K562 (cell line): ENCODE results near the gene CLCN2. TPM values are rescaled to one million over a fixed set of nuclear protein-coding genes. Genes with fewer than 3 reads are reported as not detected.

Experiments used
- ARID4B ChIP-seq: sonication (generic); formaldehyde crosslinking; IDR thresholded peaks from 2 replicates; pipeline ENCODE4 v1.8.0; 2022; ENCODE audit warnings: mild to moderate bottlenecking, missing genetic modification reagents
- CBFB ChIP-seq: sonication (generic); formaldehyde crosslinking; IDR thresholded peaks from 2 replicates; pipeline ENCODE4 v1.4.0; 2020; ENCODE audit warnings: mild to moderate bottlenecking, missing genetic modification reagents
- RBFOX2 ChIP-seq: fragments of 200-400 bp; formaldehyde crosslinking; IDR thresholded peaks from 2 replicates; pipeline ENCODE4 v1.6.1; 2017; ENCODE audit warnings: low read depth, mild to moderate bottlenecking, low read length, moderate library complexity
- UBTF ChIP-seq, 2 experiments: IDR thresholded peaks; 2 replicates each; pipeline ENCODE4 v1.6.1; 2012; ENCODE audit warnings: improper control_type of control experiment in 2 of 2, low read depth in 2 of 2, low read length in 2 of 2, borderline replicate concordance in 1 of 2
- polyA plus RNA-seq, 8 experiments: library from polyadenylated mRNA; depleted of rRNA in 4 of 8; stranded (reverse) in 5 of 8; unstranded in 3 of 8; fragments of >200 nt; fragmentation: Nextera tagmentation in 2 of 8; fragmentation: Illumina TruSeq in 1 of 8; extraction: Ambion mirVana in 2 of 8; extraction: Trizol in 1 of 8; gene quantifications; 2 replicates each; pipeline versions ENCODE4 v1.2.1 to v1.2.3, GENCODE V29; 2011 to 2014; ENCODE audit warnings: inconsistent platforms in 1 of 8, missing spikeins in 1 of 8
- total RNA-seq, 7 experiments: library from RNA; depleted of rRNA in 6 of 7; stranded (reverse); fragments of >200 nt in 6 of 7; fragmentation: Illumina TruSeq in 2 of 7; extraction: Trizol in 2 of 7; gene quantifications; 2 replicates each; pipeline versions ENCODE4 v1.2.1 to v1.2.3, GENCODE V29; 2011 to 2021; ENCODE audit warnings: low replicate concordance in 1 of 7

The CLCN2 gene
- total and polyA plus RNA-seq, 9 of the 15 experiments (the other 6 are each of a cell fraction or from before 2014, with no cell fraction given), result 0.10 to 14.0 (median 6.9) TPM

- TF ChIP-seq CBFB (CRISPR knock-in tag) (0 out of 2 replicates have a peak, but pooled peaks have one; percentile 39), UBTF (IDR thresholded peaks at IDR 0.05; ENCODE audit: borderline replicate concordance in 1 of 2, low read depth in 2 of 2, low read length in 2 of 2) (0 out of 4 replicates have a peak, but pooled peaks of 1 of the 2 experiments have one; percentile 35), ARID4B (peak; percentile 74), RBFOX2 (peak; percentile 91)
These were observed 46.5 kb downstream of the CLCN2 start (continued) for GRCh38 chr3:184314700-184315542.
